ENCODE data around the gene SLC25A18. TPM values are rescaled to one million over a fixed set of nuclear protein-coding genes. Genes with fewer than 3 reads are reported as not detected.
A peak's percentile ranks its signal among the peaks of the same experiment; 100 is the strongest.
"Not testable (repeated sequence)": the region's sequence is repeated elsewhere in the genome, so short reads cannot be mapped to it uniquely, and the experiment has no call there.

The SLC25A18 gene, protein sequence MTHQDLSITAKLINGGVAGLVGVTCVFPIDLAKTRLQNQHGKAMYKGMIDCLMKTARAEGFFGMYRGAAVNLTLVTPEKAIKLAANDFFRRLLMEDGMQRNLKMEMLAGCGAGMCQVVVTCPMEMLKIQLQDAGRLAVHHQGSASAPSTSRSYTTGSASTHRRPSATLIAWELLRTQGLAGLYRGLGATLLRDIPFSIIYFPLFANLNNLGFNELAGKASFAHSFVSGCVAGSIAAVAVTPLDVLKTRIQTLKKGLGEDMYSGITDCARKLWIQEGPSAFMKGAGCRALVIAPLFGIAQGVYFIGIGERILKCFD
- total RNA-seq (ENCODE audit: low replicate concordance) = 0.43 and 1.4 TPM in 2 replicates
- long read RNA-seq, partial matches to known transcripts = 0 of 1 reads
- long read RNA-seq, other reads (novel, unspliced or antisense) = 1 of 1 reads

DNA sequence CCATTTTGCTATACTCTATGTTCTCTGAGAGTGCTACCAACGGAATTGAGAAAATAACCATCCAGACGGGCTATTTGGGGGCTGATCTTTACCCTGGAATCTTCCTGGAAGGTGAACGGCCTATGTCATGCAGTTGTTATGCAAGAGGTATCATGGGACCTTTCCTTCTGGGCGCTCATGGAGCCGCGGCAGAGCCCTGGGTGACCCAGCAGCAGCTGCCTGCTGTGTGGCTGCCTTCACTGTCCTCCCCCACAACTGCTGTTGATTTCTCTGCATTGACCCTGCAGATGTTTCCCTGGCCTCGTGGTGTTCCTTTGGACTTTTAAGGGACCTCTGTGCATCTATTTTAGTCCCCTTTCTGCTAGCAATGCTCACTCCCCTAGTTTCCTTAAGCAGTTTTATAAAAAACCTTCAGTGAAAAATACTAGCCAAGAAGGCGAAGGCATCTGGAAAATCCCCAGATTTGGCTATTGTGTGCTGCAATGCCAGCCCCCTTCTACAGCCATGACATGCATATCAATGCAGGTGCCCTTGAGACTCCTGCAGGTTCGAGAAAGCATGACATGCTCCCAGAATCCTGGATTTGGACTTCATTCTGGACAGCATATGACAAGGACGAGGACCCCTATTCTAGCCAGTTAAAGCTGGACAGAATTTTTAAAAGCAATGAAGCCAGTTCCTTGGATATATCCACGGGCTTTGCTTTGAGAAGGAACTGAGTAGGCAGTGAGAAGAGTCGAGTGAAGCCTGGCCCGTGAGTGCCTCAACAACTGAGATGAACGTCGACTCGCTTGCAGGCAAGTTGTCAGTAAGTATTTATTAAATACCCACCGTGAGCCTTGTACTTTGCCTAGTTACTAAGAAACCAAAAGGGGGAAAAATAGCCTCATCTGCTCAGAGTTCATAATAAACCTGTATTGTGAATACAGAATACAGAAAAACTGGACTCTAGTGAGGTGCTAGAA, at the start of gene SLC25A18:
SLC25A18 (plus strand) TSS at position 593 of the 965 bp plus-strand sequence. CDS start 16,447 bp downstream, outside the sequence.
- H3K4me1 Mint-ChIP-seq (ENCODE audit: unreplicated experiment) = peaks cover 15% of the 10 kb centered on the region
- TF ChIP-seq, protein P1, sequence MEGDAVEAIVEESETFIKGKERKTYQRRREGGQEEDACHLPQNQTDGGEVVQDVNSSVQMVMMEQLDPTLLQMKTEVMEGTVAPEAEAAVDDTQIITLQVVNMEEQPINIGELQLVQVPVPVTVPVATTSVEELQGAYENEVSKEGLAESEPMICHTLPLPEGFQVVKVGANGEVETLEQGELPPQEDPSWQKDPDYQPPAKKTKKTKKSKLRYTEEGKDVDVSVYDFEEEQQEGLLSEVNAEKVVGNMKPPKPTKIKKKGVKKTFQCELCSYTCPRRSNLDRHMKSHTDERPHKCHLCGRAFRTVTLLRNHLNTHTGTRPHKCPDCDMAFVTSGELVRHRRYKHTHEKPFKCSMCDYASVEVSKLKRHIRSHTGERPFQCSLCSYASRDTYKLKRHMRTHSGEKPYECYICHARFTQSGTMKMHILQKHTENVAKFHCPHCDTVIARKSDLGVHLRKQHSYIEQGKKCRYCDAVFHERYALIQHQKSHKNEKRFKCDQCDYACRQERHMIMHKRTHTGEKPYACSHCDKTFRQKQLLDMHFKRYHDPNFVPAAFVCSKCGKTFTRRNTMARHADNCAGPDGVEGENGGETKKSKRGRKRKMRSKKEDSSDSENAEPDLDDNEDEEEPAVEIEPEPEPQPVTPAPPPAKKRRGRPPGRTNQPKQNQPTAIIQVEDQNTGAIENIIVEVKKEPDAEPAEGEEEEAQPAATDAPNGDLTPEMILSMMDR (conservative IDR thresholded peaks at IDR 0.05) = peak; percentile 62
- H3K27me3 Mint-ChIP-seq = no peaks in the 10 kb centered on the region
- H3K4me3 Mint-ChIP-seq = no peak within 1 kb of the TSS
- H3K9me3 Mint-ChIP-seq = no peaks in the 10 kb centered on the region
- H3K36me3 Mint-ChIP-seq = no peaks in the 10 kb centered on the region
- no peak for DNase-seq (ENCODE audit: extremely low spot score, unreplicated experiment)
- no peak within 1 kb of the TSS for H3K27ac Mint-ChIP-seq

DNA sequence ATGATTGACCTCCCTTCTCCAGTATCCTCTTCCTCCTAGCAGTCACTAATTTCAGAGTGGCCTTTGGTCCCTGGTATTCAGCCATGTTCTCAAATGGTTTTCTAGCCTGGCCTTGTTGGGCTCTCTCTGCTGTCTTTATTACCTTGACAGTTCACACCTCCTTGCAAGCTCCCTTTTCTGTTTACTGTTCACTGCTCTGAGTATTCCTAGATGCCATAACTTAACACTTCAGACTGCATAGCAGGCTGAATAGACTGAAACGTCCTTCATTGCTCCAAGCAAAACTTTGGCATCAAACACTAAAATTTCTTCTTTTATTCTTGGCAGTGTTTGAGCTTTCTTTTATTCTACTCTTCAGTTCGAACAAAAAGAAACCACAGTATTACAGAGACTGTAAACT, 49.7 kb upstream of the SLC25A18 start:
- peaks cover 9% of the 10 kb centered on the region for H3K4me1 Mint-ChIP-seq (ENCODE audit: unreplicated experiment)
- H3K36me3 Mint-ChIP-seq = peaks cover 12% of the 10 kb centered on the region
- H3K27me3 Mint-ChIP-seq = no peaks in the 10 kb centered on the region
- no peak overlapping the region for H3K27ac Mint-ChIP-seq
- DNase-seq (ENCODE audit: extremely low spot score, unreplicated experiment) = no peak
- H3K4me3 Mint-ChIP-seq = no peak overlapping the region
- H3K9me3 Mint-ChIP-seq = no peaks in the 10 kb centered on the region
- TF ChIP-seq, protein P1 (conservative IDR thresholded peaks at IDR 0.05) = no peak

DNA sequence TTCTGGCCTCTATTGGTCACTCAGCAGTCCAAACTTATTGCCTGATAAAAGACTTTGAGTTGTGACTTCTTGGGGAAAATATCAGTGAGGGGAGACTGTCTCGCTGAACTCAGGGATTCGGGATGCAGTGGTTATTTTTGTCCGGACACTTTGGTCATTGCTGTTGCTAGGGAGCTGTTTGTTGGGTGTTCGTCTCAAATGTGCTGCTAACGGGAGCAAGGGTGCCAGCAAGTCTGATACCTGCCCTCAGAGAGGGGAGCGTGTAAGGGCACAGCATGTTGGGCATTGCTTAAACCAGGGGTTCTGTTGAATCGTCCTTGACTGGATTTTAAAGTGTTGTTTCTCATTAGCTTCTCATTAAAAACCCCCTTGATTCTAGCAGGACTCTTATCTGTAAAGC, 49.2 kb upstream of the SLC25A18 start:
- TF ChIP-seq, protein P1 (conservative IDR thresholded peaks at IDR 0.05) = no peak
- Mint-ChIP-seq H3K4me3 (no peak overlapping the region), H3K36me3 (peaks cover 12% of the 10 kb centered on the region), H3K27ac (no peak overlapping the region), H3K27me3 (no peaks in the 10 kb centered on the region), H3K4me1 (ENCODE audit: unreplicated experiment) (peaks cover 13% of the 10 kb centered on the region), H3K9me3 (no peaks in the 10 kb centered on the region)
- no peak for DNase-seq (ENCODE audit: extremely low spot score, unreplicated experiment)

DNA sequence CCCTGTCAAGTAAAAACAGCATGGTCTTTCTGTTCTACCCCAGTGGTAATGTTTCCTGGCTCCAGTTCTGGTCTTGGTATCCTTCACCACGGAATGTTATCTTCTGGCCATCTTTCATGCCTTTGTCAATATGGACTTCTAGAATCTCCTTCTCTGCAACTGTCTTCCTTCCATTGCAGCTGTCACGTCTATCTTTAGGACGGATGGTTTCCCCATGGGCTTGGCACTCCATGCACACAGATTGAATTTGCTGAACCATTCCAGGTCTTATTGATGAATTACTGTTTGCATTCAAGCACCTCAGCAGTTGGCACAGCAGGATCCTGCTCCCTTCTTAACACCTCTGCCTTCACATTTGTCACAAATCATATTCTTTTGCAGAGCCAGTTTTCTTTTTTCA, 44.9 kb upstream of the SLC25A18 start:
- no peaks in the 10 kb centered on the region for H3K27me3 Mint-ChIP-seq
- no peaks in the 10 kb centered on the region for H3K9me3 Mint-ChIP-seq
- peaks cover 4% of the 10 kb centered on the region for H3K36me3 Mint-ChIP-seq
- no peak overlapping the region for H3K27ac Mint-ChIP-seq
- TF ChIP-seq, protein P1 (conservative IDR thresholded peaks at IDR 0.05) = no peak
- H3K4me3 Mint-ChIP-seq = no peak overlapping the region
- H3K4me1 Mint-ChIP-seq (ENCODE audit: unreplicated experiment) = peaks cover 13% of the 10 kb centered on the region
- DNase-seq (ENCODE audit: extremely low spot score, unreplicated experiment) = no peak

DNA sequence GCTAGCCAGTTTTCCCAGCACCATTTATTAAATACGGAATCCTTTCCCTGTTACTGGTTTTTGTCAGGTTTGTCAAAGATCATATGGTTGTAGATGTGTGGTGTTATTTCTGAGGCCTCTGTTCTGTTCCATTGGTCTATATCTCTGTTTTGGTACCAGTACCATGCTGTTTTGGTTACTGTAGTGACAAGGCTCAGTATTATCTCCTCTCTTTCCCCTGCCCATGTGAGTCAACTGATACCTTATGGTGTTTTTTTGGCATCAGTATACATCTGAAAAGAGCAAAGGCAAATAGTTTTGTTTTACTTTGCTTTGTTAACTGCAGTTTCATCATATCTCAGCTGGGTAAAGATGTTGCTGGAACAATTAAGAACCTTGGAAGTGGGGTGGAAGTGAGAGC, 41.3 kb upstream of the SLC25A18 start:
- not testable (repeated sequence) for DNase-seq (ENCODE audit: extremely low spot score, unreplicated experiment); H3K27ac Mint-ChIP-seq; H3K27me3 Mint-ChIP-seq; H3K4me3 Mint-ChIP-seq; H3K9me3 Mint-ChIP-seq
- peaks cover 18% of the 10 kb centered on the region for H3K36me3 Mint-ChIP-seq
- H3K4me1 Mint-ChIP-seq (ENCODE audit: unreplicated experiment) = peaks cover 13% of the 10 kb centered on the region

All from type B pancreatic cell (in vitro differentiated cells).